ENCODE data around the gene SMAD9.

DNA sequence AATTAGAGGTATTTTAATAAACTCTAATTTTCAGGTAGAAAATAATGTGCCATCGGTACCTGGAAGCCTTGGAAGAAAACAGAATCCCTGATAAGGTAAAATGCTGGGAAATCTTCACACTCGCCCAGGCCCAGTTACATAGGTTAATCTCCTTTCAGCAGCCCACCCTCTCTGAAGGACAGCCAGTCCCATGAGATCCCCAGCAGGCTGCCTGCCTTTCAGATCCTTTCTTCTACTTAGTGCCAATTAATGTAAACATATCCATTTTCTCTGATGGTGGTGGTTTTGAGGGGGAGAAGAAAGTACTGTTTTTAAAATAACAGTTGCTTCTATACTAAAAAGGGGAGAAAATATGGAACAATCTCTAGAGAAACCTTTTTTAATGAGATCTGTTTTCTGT lies 12.2 kb downstream of the SMAD9 start:
- TF ChIP-seq BHLHE40 (IDR thresholded peaks at IDR 0.05; ENCODE audit: borderline replicate concordance) (no peak), SP1 (IDR thresholded peaks at IDR 0.05) (no peak), FOXM1 (IDR thresholded peaks at IDR 0.05; ENCODE audit: borderline replicate concordance) (no peak), L3MBTL2 (conservative IDR thresholded peaks at IDR 0.05) (no peak), HDGF (IDR thresholded peaks at IDR 0.05; ENCODE audit: borderline replicate concordance) (no peak), LEF1 (IDR thresholded peaks at IDR 0.05; ENCODE audit: borderline replicate concordance) (no peak), ARNT (IDR thresholded peaks at IDR 0.05) (no peak), NFRKB (IDR thresholded peaks at IDR 0.05) (no peak), FOXA1 (IDR thresholded peaks at IDR 0.05) (no peak), ZNF384 (IDR thresholded peaks at IDR 0.05) (no peak)
- TF ChIP-seq, protein P1, sequence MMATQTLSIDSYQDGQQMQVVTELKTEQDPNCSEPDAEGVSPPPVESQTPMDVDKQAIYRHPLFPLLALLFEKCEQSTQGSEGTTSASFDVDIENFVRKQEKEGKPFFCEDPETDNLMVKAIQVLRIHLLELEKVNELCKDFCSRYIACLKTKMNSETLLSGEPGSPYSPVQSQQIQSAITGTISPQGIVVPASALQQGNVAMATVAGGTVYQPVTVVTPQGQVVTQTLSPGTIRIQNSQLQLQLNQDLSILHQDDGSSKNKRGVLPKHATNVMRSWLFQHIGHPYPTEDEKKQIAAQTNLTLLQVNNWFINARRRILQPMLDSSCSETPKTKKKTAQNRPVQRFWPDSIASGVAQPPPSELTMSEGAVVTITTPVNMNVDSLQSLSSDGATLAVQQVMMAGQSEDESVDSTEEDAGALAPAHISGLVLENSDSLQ (IDR thresholded peaks at IDR 0.05): no peak

Data from HEK293T (cell line).